Cardiac muscle cell (in vitro differentiated cells and primary cell): Measurements from ENCODE around the gene OR8D2. TPM values are rescaled to one million over a fixed set of nuclear protein-coding genes. Genes with fewer than 3 reads are reported as not detected.

Experiments used
- DNase-seq, 2 donors: peaks; one replicate each; pipeline versions ENCODE4 v3.0.0 to v3.0.0-alpha.2; 2010 to 2017; ENCODE audit warnings: low read depth in 1 of 2, low spot score in 1 of 2
- H3K27ac ChIP-seq: fragments of 200-600 bp; sonication (generic); 2 replicates; pipeline ENCODE4 v1.5.1; 2016
- H3K27me3 ChIP-seq: fragments of 200-600 bp; sonication (generic); 2 replicates; pipeline ENCODE4 v1.6.0; 2016; ENCODE audit warnings: control low read depth
- H3K36me3 ChIP-seq: fragments of 200-600 bp; sonication (generic); 2 replicates; pipeline ENCODE4 v1.5.1; 2016; ENCODE audit warnings: control low read depth
- H3K4me1 ChIP-seq: fragments of 200-600 bp; sonication (generic); 2 replicates; pipeline ENCODE4 v1.8.1; 2017; ENCODE audit warnings: low read depth, mild to moderate bottlenecking, mixed run types
- H3K4me3 ChIP-seq: fragments of 200-600 bp; sonication (generic); 2 replicates; pipeline ENCODE4 v1.5.1; 2016; ENCODE audit warnings: mild to moderate bottlenecking
- H3K9me3 ChIP-seq: fragments of 200-600 bp; sonication (generic); 2 replicates; pipeline ENCODE4 v1.5.1; 2017; ENCODE audit warnings: low read depth, mild to moderate bottlenecking, control low read depth
- CTCF ChIP-seq: IDR thresholded peaks from 2 replicates; pipeline ENCODE4 v1.5.1; 2012; ENCODE audit warnings: low read depth, mild to moderate bottlenecking, low read length
- polyA plus RNA-seq: library from polyadenylated mRNA; unstranded; fragments of >200 nt; fragmentation: Nextera tagmentation; extraction: Ambion mirVana; gene quantifications from 2 replicates; pipeline ENCODE4 v1.2.1, GENCODE V29; 2016
- total RNA-seq: library from RNA; depleted of rRNA; stranded (reverse); fragments of >200 nt; gene quantifications from 2 replicates; pipeline ENCODE4 v1.2.3, GENCODE V29; 2016

The OR8D2 gene, protein sequence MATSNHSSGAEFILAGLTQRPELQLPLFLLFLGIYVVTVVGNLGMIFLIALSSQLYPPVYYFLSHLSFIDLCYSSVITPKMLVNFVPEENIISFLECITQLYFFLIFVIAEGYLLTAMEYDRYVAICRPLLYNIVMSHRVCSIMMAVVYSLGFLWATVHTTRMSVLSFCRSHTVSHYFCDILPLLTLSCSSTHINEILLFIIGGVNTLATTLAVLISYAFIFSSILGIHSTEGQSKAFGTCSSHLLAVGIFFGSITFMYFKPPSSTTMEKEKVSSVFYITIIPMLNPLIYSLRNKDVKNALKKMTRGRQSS
- total RNA-seq (not detected in 2 replicates), polyA plus RNA-seq (not detected in 2 replicates)

DNA sequence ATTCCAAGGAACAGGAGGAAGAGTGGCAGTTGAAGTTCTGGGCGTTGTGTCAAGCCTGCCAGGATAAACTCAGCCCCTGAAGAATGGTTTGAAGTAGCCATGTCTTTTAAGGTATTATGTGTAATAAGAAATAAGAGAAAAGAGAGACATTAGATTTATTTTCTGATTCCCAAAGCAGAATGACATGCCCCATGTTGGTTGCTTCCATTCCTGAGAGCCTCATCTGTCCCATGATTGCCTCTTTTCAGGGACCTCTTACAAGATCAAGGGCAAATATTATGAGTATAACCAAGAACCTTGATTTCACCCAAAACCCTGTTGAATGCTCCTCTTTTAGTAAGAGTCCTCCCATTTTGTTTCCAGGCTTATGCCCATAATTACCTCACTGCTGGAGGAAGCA lies at the start of gene OR8D2:
Gene OR8D2, minus strand, starts transcription at position 101 of the 400 bp plus-strand sequence. Its CDS starts 0 bp downstream, at position 101.
- H3K9me3 ChIP-seq: no peaks in the 10 kb centered on the region
- no peaks in the 10 kb centered on the region for H3K4me1 ChIP-seq
- TF ChIP-seq CTCF: no peak
- H3K4me3 ChIP-seq: no peak within 1 kb of the TSS
- no peaks in the 10 kb centered on the region for H3K36me3 ChIP-seq
- no peak for DNase-seq
- no peak within 1 kb of the TSS for H3K27ac ChIP-seq
- peaks cover 7% of the 10 kb centered on the region for H3K27me3 ChIP-seq

DNA sequence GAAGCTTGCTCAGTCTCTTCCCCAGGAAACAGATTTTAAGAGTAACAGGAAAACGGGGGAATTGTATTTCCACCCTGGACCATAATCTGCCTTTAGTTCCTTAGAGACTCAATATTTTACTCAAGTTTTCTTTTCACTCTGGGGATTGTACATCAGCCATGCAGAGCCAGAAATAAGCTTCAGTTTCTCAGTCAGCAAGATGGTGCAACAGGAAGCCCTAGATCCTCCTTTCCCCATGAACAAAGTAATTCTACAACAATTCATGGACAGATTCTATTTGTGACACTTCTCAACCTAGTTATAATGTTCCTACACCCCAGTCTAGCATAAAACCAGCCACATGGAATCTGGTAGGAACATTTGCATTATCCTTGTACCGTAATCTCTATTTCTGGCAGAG lies 39.6 kb upstream of the OR8D2 start:
- H3K4me1 ChIP-seq: no peaks in the 10 kb centered on the region
- no peak for TF ChIP-seq CTCF
- no peak overlapping the region for H3K4me3 ChIP-seq
- peaks cover 6% of the 10 kb centered on the region for H3K27me3 ChIP-seq
- H3K36me3 ChIP-seq: no peaks in the 10 kb centered on the region
- DNase-seq: no peak
- H3K9me3 ChIP-seq: no peaks in the 10 kb centered on the region
- no peak overlapping the region for H3K27ac ChIP-seq

- no peak for DNase-seq
- Histone ChIP-seq H3K4me3 (no peak overlapping the region), H3K4me1 (no peaks in the 10 kb centered on the region), H3K36me3 (no peaks in the 10 kb centered on the region), H3K9me3 (no peaks in the 10 kb centered on the region), H3K27me3 (no peaks in the 10 kb centered on the region), H3K27ac (no peak overlapping the region)
- TF ChIP-seq CTCF: no peak
Measured at GRCh38 chr11:124346311-124346955, 26.4 kb upstream of the OR8D2 start.

- no peak overlapping the region for H3K27ac ChIP-seq
- no peak for DNase-seq
- no peak for TF ChIP-seq CTCF
- H3K36me3 ChIP-seq: no peaks in the 10 kb centered on the region
- H3K4me1 ChIP-seq: no peaks in the 10 kb centered on the region
- no peaks in the 10 kb centered on the region for H3K9me3 ChIP-seq
- no peaks in the 10 kb centered on the region for H3K27me3 ChIP-seq
- H3K4me3 ChIP-seq: no peak overlapping the region
Measured at GRCh38 chr11:124344346-124344745, 24.3 kb upstream of the OR8D2 start.

DNA sequence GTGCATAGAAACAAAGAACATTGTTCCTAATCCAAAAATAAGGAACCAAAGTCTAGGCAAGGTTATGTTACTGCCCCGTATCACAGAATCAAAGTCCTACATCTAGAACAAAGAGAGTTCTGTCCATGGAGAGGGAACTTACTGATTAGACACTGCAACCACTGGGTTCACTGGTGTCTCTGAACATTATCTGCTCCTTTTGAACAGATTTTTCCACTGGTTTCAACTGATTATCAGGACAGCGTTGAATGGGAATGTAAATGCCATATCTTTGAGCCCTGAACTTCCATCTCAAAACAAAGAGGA lies 20.1 kb upstream of the OR8D2 start:
- Histone ChIP-seq H3K36me3 (no peaks in the 10 kb centered on the region), H3K27ac (no peak overlapping the region), H3K9me3 (no peaks in the 10 kb centered on the region), H3K4me1 (no peaks in the 10 kb centered on the region), H3K4me3 (no peak overlapping the region), H3K27me3 (no peaks in the 10 kb centered on the region)
- DNase-seq: no peak
- TF ChIP-seq CTCF: no peak
